ENCODE measurements around the gene LAG3.

The LAG3 gene

GRCh38 chr12:6767353-6768319, 4.7 kb upstream of the LAG3 start:
- no peak for TF ChIP-seq CTCF (IDR thresholded peaks at IDR 0.05; ENCODE audit: extremely low read depth, insufficient read depth, missing control alignments)
- no peak for DNase-seq (ENCODE audit: low spot score)
- in situ Hi-C loops (cut with MboI; ENCODE audit: low pct_unique_long_range_greater_than_20kb, low sequenced_read_pairs, unreplicated experiment), result no loop called here

GRCh38 chr12:6768437-6768914, 3.8 kb upstream of the LAG3 start:
- no peak for TF ChIP-seq CTCF (IDR thresholded peaks at IDR 0.05; ENCODE audit: extremely low read depth, insufficient read depth, missing control alignments)
- DNase-seq (ENCODE audit: low spot score), result no peak
- in situ Hi-C loops (cut with MboI; ENCODE audit: low pct_unique_long_range_greater_than_20kb, low sequenced_read_pairs, unreplicated experiment), result no loop called here

GRCh38 chr12:6768990-6769389, 3.3 kb upstream of the LAG3 start:
- in situ Hi-C loops (cut with MboI; ENCODE audit: low pct_unique_long_range_greater_than_20kb, low sequenced_read_pairs, unreplicated experiment), result no loop called here
- TF ChIP-seq CTCF (IDR thresholded peaks at IDR 0.05; ENCODE audit: extremely low read depth, insufficient read depth, missing control alignments), result no peak
- no peak for DNase-seq (ENCODE audit: low spot score)

- TF ChIP-seq CTCF (IDR thresholded peaks at IDR 0.05; ENCODE audit: extremely low read depth, insufficient read depth, missing control alignments), result no peak
- in situ Hi-C loops (cut with MboI; ENCODE audit: low pct_unique_long_range_greater_than_20kb, low sequenced_read_pairs, unreplicated experiment), result no loop called here
Measured at GRCh38 chr12:6769666-6770065, 2.7 kb upstream of the LAG3 start.

GRCh38 chr12:6770094-6770493, 2.2 kb upstream of the LAG3 start:
- no peak for DNase-seq (ENCODE audit: low spot score)
- TF ChIP-seq CTCF (IDR thresholded peaks at IDR 0.05; ENCODE audit: extremely low read depth, insufficient read depth, missing control alignments), result no peak
- in situ Hi-C loops (cut with MboI; ENCODE audit: low pct_unique_long_range_greater_than_20kb, low sequenced_read_pairs, unreplicated experiment), result no loop called here

More at GRCh38 chr12:6769666-6770065, 2.7 kb upstream of the LAG3 start:
- no peak for DNase-seq (ENCODE audit: low spot score)

GRCh38 chr12:6770600-6770999, 1.7 kb upstream of the LAG3 start:
- in situ Hi-C loops (cut with MboI; ENCODE audit: low pct_unique_long_range_greater_than_20kb, low sequenced_read_pairs, unreplicated experiment), result no loop called here
- no peak for DNase-seq (ENCODE audit: low spot score)
- no peak for TF ChIP-seq CTCF (IDR thresholded peaks at IDR 0.05; ENCODE audit: extremely low read depth, insufficient read depth, missing control alignments)

Data from GM13977 (cell line).